Measurements from ENCODE around the gene NBAS. TPM values are rescaled to one million over a fixed set of nuclear protein-coding genes. Genes with fewer than 3 reads are reported as not detected.

NBAS gene
- total and polyA plus RNA-seq, 9 of the 15 experiments (the other 6 are each of a cell fraction or from before 2014, with no cell fraction given) = 15.3 to 94.4 (median 69.9) TPM

DNA sequence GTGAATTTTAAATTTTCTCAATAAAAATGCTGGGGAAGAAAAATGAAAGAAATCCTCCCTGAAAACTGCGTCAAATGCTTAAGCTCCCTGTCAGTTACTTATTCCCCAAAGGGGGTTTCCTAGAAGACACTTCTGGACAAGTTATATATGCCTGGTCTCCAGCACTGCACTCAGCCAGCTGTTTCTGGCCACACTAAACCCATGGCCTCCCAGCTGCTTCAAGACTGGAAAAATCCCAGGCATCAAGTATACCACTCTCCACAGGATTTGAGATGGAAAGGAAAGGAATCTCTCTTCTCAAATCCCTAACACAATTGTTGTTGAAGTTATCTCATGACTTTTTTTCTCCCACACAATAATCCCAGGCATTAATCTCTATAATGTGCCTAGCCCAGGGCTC lies 245.7 kb downstream of the NBAS start:
- Histone ChIP-seq H2AFZ (ENCODE audit: low read depth, low read length) (no peak overlapping the region), H3K27me3 (ENCODE audit: control insufficient read depth in 2 of 2, insufficient read depth in 2 of 2, low read length in 2 of 2) (no peaks in the 10 kb centered on the region), H3K4me1 (replicated peaks in 1 of 2; ENCODE audit: control insufficient read depth in 2 of 2, insufficient read depth in 2 of 2, low read length in 2 of 2) (peaks cover 0 to 9% of the 10 kb centered on the region in 2 experiments; a peak in 3 of 5 replicates), H3K4me2 (ENCODE audit: insufficient read depth, low read length) (no peak overlapping the region), H3K9me1 (ENCODE audit: control insufficient read depth, insufficient read depth, low read length) (peaks cover 4% of the 10 kb centered on the region), H4K20me1 (replicated peaks; ENCODE audit: control insufficient read depth, insufficient read depth, low read length) (no peaks in the 10 kb centered on the region), H3K36me3 (ENCODE audit: control insufficient read depth, insufficient read depth, low read length) (peaks cover 32% of the 10 kb centered on the region), H3K9me3 (replicated peaks; ENCODE audit: control insufficient read depth, insufficient read depth, low read depth, low read length) (no peaks in the 10 kb centered on the region), H3K9ac (ENCODE audit: insufficient read depth in 1 of 2, low read depth in 2 of 2, low read length in 2 of 2) (no peak overlapping the region), H3K27ac (ENCODE audit: extremely low read depth, low read depth, low read length) (no peak overlapping the region), H3K79me2 (ENCODE audit: control insufficient read depth, insufficient read depth, low read length) (no peaks in the 10 kb centered on the region; the same call in 2 of the 3 replicates), H3K4me3 (no peak overlapping the region)
- ATAC-seq = no peak
- ChIA-PET CTCF (ENCODE audit: low intra/inter-chr PET ratio) (no interaction called here), POLR2A (no interaction called here)
- WGBS (ENCODE audit: insufficient coverage, low coverage, missing lambda C conversion rate) = 100% methylated on average over 1 of the region's 1 CpG
- in situ Hi-C loops (cut with MboI) = no loop called here
- FAIRE-seq = no peak
- intact Hi-C loops (cut with micrococcal nuclease) = no loop called here
- DNase-seq (ENCODE audit: extremely low read depth in 1 of 4, low spot score in 3 of 4) = no peak
- no TSS peak for BruUV-seq (replicated peaks)
- TF ChIP-seq L3MBTL2 (IDR thresholded peaks at IDR 0.05) (no peak), PHF8 (IDR thresholded peaks at IDR 0.05; ENCODE audit: borderline replicate concordance, low read length) (no peak), GATAD2A (IDR thresholded peaks at IDR 0.05) (no peak), HIVEP1 (CRISPR knock-in tag; IDR thresholded peaks at IDR 0.05) (no peak), GTF2F1 (IDR thresholded peaks at IDR 0.05; ENCODE audit: low read depth, low read length) (no peak), HMG20B (CRISPR knock-in tag; IDR thresholded peaks at IDR 0.05) (no peak), MYBL2 (IDR thresholded peaks at IDR 0.05; ENCODE audit: low read depth) (no peak), MYBL2 (CRISPR knock-in tag; IDR thresholded peaks at IDR 0.05; ENCODE audit: borderline replicate concordance) (no peak), JUNB (CRISPR knock-in tag; conservative IDR thresholded peaks at IDR 0.05) (no peak), TRIM28 (IDR thresholded peaks at IDR 0.05) (no peak), ZNF121 (CRISPR knock-in tag; conservative IDR thresholded peaks at IDR 0.05) (no peak), ZNF354B (CRISPR knock-in tag; IDR thresholded peaks at IDR 0.05) (no peak), CREB1 (IDR thresholded peaks at IDR 0.05) (no peak), CREB1 (CRISPR knock-in tag; IDR thresholded peaks at IDR 0.05) (no peak)
- TF ChIP-seq, protein P1, sequence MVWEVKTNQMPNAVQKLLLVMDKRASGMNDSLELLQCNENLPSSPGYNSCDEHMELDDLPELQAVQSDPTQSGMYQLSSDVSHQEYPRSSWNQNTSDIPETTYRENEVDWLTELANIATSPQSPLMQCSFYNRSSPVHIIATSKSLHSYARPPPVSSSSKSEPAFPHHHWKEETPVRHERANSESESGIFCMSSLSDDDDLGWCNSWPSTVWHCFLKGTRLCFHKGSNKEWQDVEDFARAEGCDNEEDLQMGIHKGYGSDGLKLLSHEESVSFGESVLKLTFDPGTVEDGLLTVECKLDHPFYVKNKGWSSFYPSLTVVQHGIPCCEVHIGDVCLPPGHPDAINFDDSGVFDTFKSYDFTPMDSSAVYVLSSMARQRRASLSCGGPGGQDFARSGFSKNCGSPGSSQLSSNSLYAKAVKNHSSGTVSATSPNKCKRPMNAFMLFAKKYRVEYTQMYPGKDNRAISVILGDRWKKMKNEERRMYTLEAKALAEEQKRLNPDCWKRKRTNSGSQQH (CRISPR knock-in tag; IDR thresholded peaks at IDR 0.05) = no peak
- TF ChIP-seq, protein P2, sequence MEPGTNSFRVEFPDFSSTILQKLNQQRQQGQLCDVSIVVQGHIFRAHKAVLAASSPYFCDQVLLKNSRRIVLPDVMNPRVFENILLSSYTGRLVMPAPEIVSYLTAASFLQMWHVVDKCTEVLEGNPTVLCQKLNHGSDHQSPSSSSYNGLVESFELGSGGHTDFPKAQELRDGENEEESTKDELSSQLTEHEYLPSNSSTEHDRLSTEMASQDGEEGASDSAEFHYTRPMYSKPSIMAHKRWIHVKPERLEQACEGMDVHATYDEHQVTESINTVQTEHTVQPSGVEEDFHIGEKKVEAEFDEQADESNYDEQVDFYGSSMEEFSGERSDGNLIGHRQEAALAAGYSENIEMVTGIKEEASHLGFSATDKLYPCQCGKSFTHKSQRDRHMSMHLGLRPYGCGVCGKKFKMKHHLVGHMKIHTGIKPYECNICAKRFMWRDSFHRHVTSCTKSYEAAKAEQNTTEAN (CRISPR knock-in tag; IDR thresholded peaks at IDR 0.05) = no peak
- TF ChIP-seq, protein P3, sequence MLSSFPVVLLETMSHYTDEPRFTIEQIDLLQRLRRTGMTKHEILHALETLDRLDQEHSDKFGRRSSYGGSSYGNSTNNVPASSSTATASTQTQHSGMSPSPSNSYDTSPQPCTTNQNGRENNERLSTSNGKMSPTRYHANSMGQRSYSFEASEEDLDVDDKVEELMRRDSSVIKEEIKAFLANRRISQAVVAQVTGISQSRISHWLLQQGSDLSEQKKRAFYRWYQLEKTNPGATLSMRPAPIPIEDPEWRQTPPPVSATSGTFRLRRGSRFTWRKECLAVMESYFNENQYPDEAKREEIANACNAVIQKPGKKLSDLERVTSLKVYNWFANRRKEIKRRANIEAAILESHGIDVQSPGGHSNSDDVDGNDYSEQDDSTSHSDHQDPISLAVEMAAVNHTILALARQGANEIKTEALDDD (IDR thresholded peaks at IDR 0.05) = no peak
- TF ChIP-seq, protein P4, sequence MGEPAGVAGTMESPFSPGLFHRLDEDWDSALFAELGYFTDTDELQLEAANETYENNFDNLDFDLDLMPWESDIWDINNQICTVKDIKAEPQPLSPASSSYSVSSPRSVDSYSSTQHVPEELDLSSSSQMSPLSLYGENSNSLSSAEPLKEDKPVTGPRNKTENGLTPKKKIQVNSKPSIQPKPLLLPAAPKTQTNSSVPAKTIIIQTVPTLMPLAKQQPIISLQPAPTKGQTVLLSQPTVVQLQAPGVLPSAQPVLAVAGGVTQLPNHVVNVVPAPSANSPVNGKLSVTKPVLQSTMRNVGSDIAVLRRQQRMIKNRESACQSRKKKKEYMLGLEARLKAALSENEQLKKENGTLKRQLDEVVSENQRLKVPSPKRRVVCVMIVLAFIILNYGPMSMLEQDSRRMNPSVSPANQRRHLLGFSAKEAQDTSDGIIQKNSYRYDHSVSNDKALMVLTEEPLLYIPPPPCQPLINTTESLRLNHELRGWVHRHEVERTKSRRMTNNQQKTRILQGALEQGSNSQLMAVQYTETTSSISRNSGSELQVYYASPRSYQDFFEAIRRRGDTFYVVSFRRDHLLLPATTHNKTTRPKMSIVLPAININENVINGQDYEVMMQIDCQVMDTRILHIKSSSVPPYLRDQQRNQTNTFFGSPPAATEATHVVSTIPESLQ (CRISPR knock-in tag; IDR thresholded peaks at IDR 0.05) = no peak

Measured in K562 (cell line).